Erythroblast (primary cell): Measurements from ENCODE around the gene TBCD.

Experiments used
- GATA1 ChIP-seq: IDR thresholded peaks from 2 replicates; pipeline ENCODE4 v1.6.1; 2011; ENCODE audit warnings: low read depth, mild to moderate bottlenecking, control low read depth, low read length, moderate library complexity
- POLR2A ChIP-seq: IDR thresholded peaks from 2 replicates; pipeline ENCODE4 v1.6.1; 2011; ENCODE audit warnings: mild to moderate bottlenecking, low read length

- TF ChIP-seq POLR2A: no peak
- no peak for TF ChIP-seq GATA1
Observed at GRCh38 chr17:82889496-82890338, 137.9 kb downstream of the TBCD start.
